ENCODE results near the gene LMO3. TPM values are rescaled to one million over a fixed set of nuclear protein-coding genes. Genes with fewer than 3 reads are reported as not detected.

The LMO3 gene
- total RNA-seq, 1 experiment from 2014 or later, result not detected

DNA sequence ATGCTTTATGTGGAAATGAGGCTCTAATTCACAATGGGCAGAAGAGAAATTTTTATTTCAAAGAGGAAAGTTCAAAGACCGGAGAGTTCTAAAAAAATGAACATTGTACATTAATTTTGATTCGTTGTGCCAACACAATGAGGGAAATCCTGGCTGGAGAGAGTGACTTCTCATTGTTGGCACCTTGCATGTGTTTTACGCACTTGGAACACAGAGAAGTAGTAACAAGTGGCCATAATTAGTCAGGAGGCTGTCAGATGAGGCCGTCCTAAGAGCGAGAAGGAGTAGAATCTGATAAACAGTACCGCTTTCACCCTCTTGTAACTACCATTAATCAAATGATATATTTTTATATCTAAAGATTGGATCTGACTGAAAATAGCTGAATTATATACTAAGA lies 6.9 kb downstream of the LMO3 start:
- H3K4me2 ChIP-seq, result no peak overlapping the region
- ChIA-PET CTCF (no interaction called here), POLR2A (ENCODE audit: unreplicated experiment) (no interaction called here)
- 0 out of 2 replicates have a peak, but pooled peaks cover 6% of the 10 kb centered on the region for H3K9me3 ChIP-seq (ENCODE audit: insufficient read depth, low read depth)
- H3K27me3 ChIP-seq (ENCODE audit: insufficient read depth, low read depth), result no peaks in the 10 kb centered on the region
- no peaks in the 10 kb centered on the region for H4K20me1 ChIP-seq (ENCODE audit: insufficient read depth)
- no peaks in the 10 kb centered on the region for H3K4me1 ChIP-seq (replicated peaks; ENCODE audit: insufficient read depth)
- no peak overlapping the region for H3K4me3 ChIP-seq
- no peaks in the 10 kb centered on the region for H3K79me2 ChIP-seq (ENCODE audit: low read depth)
- no peak overlapping the region for H2AFZ ChIP-seq
- TF ChIP-seq EZH2 (IDR thresholded peaks at IDR 0.05; ENCODE audit: low read depth) (no peak), CTCF (conservative IDR thresholded peaks at IDR 0.05) (no peak)
- DNase-seq, result no peak
- H3K9me2 ChIP-seq (ENCODE audit: insufficient read depth), result no peaks in the 10 kb centered on the region
- no TSS peak for BruUV-seq (replicated peaks)
- no peaks in the 10 kb centered on the region for H3K36me3 ChIP-seq (ENCODE audit: low read depth)
- intact Hi-C loops (cut with micrococcal nuclease; ENCODE audit: unreplicated experiment), result no loop called here
- H3F3A ChIP-seq (ENCODE audit: insufficient read depth, low read depth), result no peaks in the 10 kb centered on the region
- H3K27ac ChIP-seq, result no peak overlapping the region

DNA sequence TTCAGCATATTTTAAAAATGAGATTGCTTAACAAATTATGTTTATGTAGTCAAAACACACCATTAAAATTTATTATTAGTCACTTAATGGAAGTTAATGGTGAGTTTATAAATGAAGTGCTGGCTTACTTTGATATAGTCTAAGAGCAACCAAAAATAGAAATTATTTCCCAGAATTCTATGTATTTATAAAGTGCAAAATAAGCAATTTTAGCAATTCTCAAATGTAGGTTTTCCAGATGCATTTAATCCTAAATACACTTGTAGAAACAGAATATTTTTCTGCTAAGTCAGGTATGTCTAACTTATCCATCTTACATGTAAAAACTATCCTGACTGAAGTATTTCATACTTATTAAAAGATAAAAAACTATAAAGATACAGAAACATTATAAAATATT lies 11.2 kb downstream of the LMO3 start:
- ChIA-PET POLR2A (ENCODE audit: unreplicated experiment) (no interaction called here), CTCF (no interaction called here)
- Histone ChIP-seq H3K79me2 (ENCODE audit: low read depth) (no peaks in the 10 kb centered on the region), H3K4me2 (no peak overlapping the region), H4K20me1 (ENCODE audit: insufficient read depth) (no peaks in the 10 kb centered on the region), H3K4me3 (no peak overlapping the region), H2AFZ (no peak overlapping the region), H3F3A (ENCODE audit: insufficient read depth, low read depth) (no peaks in the 10 kb centered on the region), H3K36me3 (ENCODE audit: low read depth) (no peaks in the 10 kb centered on the region), H3K9me3 (ENCODE audit: insufficient read depth, low read depth) (0 out of 2 replicates have a peak, but pooled peaks cover 5% of the 10 kb centered on the region), H3K9me2 (ENCODE audit: insufficient read depth) (no peaks in the 10 kb centered on the region; the same call in 1 of the 2 replicates), H3K27me3 (ENCODE audit: insufficient read depth, low read depth) (no peaks in the 10 kb centered on the region), H3K4me1 (replicated peaks; ENCODE audit: insufficient read depth) (no peaks in the 10 kb centered on the region), H3K27ac (no peak overlapping the region)
- no TSS peak for BruUV-seq (replicated peaks)
- TF ChIP-seq EZH2 (IDR thresholded peaks at IDR 0.05; ENCODE audit: low read depth) (no peak), CTCF (conservative IDR thresholded peaks at IDR 0.05) (no peak)
- intact Hi-C loops (cut with micrococcal nuclease; ENCODE audit: unreplicated experiment), result no loop called here
- no peak for DNase-seq

DNA sequence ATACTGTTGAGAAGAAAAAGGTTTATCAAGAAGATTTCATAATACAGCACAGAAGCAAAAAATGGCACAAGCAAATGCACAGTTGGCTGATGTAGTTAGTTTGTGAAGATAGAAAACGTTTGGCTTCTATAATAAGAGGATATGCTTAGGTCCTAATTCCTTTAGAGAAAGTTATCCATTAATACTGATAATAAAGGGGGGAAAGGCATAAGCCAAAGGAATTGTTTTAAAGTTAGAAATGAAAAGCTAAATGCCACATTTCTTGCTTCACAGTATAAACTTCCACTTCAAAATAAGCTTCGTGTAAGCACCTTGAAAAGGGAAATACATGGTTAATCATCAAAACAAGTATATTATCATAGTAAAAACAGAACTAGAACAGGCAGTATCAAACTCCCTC lies 12.4 kb downstream of the LMO3 start:
- Histone ChIP-seq H3K9me2 (ENCODE audit: insufficient read depth) (no peaks in the 10 kb centered on the region; the same call in 1 of the 2 replicates), H3K27ac (no peak overlapping the region), H3K36me3 (ENCODE audit: low read depth) (no peaks in the 10 kb centered on the region), H3K79me2 (ENCODE audit: low read depth) (no peaks in the 10 kb centered on the region), H3F3A (ENCODE audit: insufficient read depth, low read depth) (no peaks in the 10 kb centered on the region), H3K4me3 (no peak overlapping the region), H3K4me1 (replicated peaks; ENCODE audit: insufficient read depth) (no peaks in the 10 kb centered on the region), H3K9me3 (ENCODE audit: insufficient read depth, low read depth) (no peaks in the 10 kb centered on the region), H2AFZ (no peak overlapping the region), H3K4me2 (no peak overlapping the region), H3K27me3 (ENCODE audit: insufficient read depth, low read depth) (no peaks in the 10 kb centered on the region), H4K20me1 (ENCODE audit: insufficient read depth) (no peaks in the 10 kb centered on the region)
- POLR2A ChIA-PET (ENCODE audit: unreplicated experiment), result no interaction called here
- TF ChIP-seq EZH2 (IDR thresholded peaks at IDR 0.05; ENCODE audit: low read depth), result no peak
- TF ChIP-seq CTCF (conservative IDR thresholded peaks at IDR 0.05), result no peak
- CTCF ChIA-PET, result no interaction called here
- DNase-seq, result no peak
- no TSS peak for BruUV-seq (replicated peaks)
- intact Hi-C loops (cut with micrococcal nuclease; ENCODE audit: unreplicated experiment), result no loop called here
